HS-27A (cell line): ENCODE data around the gene GID4.

ENCODE experiments used
- DNase-seq: peaks from one replicate; pipeline ENCODE4 v3.0.0-alpha.2; 2012; ENCODE audit warnings: low read depth, missing footprints

GID4 gene

GRCh38 chr17:18102640-18103039 lies 63.4 kb downstream of the GID4 start:
- DNase-seq: no peak

- no peak for DNase-seq
Observed at GRCh38 chr17:18105027-18105426, 65.8 kb downstream of the GID4 start.

GRCh38 chr17:18105595-18105994 lies 66.4 kb downstream of the GID4 start:
- DNase-seq: no peak

GRCh38 chr17:18106211-18106610 lies 67.0 kb downstream of the GID4 start:
- no peak for DNase-seq

- no peak for DNase-seq
Observed at GRCh38 chr17:18107061-18107790, 68.0 kb downstream of the GID4 start.

GRCh38 chr17:18107971-18108370 lies 68.8 kb downstream of the GID4 start:
- no peak for DNase-seq

GRCh38 chr17:18108401-18109312 lies 69.4 kb downstream of the GID4 start, which contains the start of gene MYO15A:
MYO15A (plus strand) TSS chr17:18108756; CDS start chr17:18118801, 10,045 bp downstream.
- DNase-seq: no peak

GRCh38 chr17:18109935-18110485 lies 70.8 kb downstream of the GID4 start:
- DNase-seq: no peak

- no peak for DNase-seq
Observed at GRCh38 chr17:18110636-18111145, 71.5 kb downstream of the GID4 start.

GRCh38 chr17:18111330-18111971 lies 72.2 kb downstream of the GID4 start:
- DNase-seq: no peak

- DNase-seq: no peak
Observed at GRCh38 chr17:18115517-18115916, 76.3 kb downstream of the GID4 start.

GRCh38 chr17:18116078-18116477 lies 76.9 kb downstream of the GID4 start:
- DNase-seq: no peak

GRCh38 chr17:18117533-18117932 lies 78.3 kb downstream of the GID4 start:
- DNase-seq: no peak
